Left renal pelvis (tissue), 4 donors: ENCODE measurements around the gene NKIRAS1. TPM values are rescaled to one million over a fixed set of nuclear protein-coding genes. Genes with fewer than 3 reads are reported as not detected.

Experiments used
- DNase-seq, 4 donors: peaks; one replicate each; pipeline ENCODE4 v3.0.0-alpha.2; 2013; ENCODE audit warnings: low read depth in 4 of 4, low spot score in 3 of 4
- polyA plus RNA-seq, 4 donors: library from polyadenylated mRNA; unstranded; fragments of 120-200 nt; gene quantifications; one replicate each; pipeline ENCODE4 v1.2.1, GENCODE V29; 2013; ENCODE audit not compliant: insufficient read length in 4 of 4

The NKIRAS1 gene
- 10 to 100 TPM; 13.6 to 17.3 (median 16.8) TPM for polyA plus RNA-seq

- DNase-seq: peak; percentile 93 to 95 (median 95)
Measured at GRCh38 chr3:23916886-23917678, at the start of gene NKIRAS1, which contains the start of gene RPL15. Gene NKIRAS1 (minus strand): TSS chr3:23916990. CDS start chr3:23910904, 6,086 bp downstream. Gene RPL15 (plus strand): TSS chr3:23917132. CDS start chr3:23917860, 728 bp downstream.

- DNase-seq: no peak
Measured at GRCh38 chr3:23966328-23966727, 49.5 kb upstream of the NKIRAS1 start.

- no peak for DNase-seq
Measured at GRCh38 chr3:23964537-23965235, 47.9 kb upstream of the NKIRAS1 start.

GRCh38 chr3:23961913-23962312 is 45.1 kb upstream of the NKIRAS1 start:
- no peak for DNase-seq

- no peak for DNase-seq
Measured at GRCh38 chr3:23961066-23961465, 44.3 kb upstream of the NKIRAS1 start.

GRCh38 chr3:23960649-23961048 is 43.9 kb upstream of the NKIRAS1 start:
- no peak for DNase-seq

GRCh38 chr3:23959135-23959900 is 42.5 kb upstream of the NKIRAS1 start:
- no peak for DNase-seq

GRCh38 chr3:23956701-23957100 is 39.9 kb upstream of the NKIRAS1 start:
- DNase-seq: no peak

GRCh38 chr3:23954144-23954543 is 37.4 kb upstream of the NKIRAS1 start:
- DNase-seq: no peak

GRCh38 chr3:23953523-23953922 is 36.7 kb upstream of the NKIRAS1 start:
- no peak for DNase-seq

- no peak for DNase-seq
Measured at GRCh38 chr3:23952646-23953045, 35.9 kb upstream of the NKIRAS1 start.

GRCh38 chr3:23950293-23950692 is 33.5 kb upstream of the NKIRAS1 start:
- DNase-seq: no peak

- no peak for DNase-seq
Measured at GRCh38 chr3:23949784-23950183, 33.0 kb upstream of the NKIRAS1 start.

GRCh38 chr3:23948761-23949160 is 32.0 kb upstream of the NKIRAS1 start:
- DNase-seq: no peak

- DNase-seq: peak; percentile 88 to 93 (median 92)
Measured at GRCh38 chr3:23945913-23946687, 29.3 kb upstream of the NKIRAS1 start.

GRCh38 chr3:23945663-23945912 is 28.8 kb upstream of the NKIRAS1 start:
- DNase-seq: no peak

- peak in 2 of 4 donors; percentile 56 to 67 for DNase-seq
Measured at GRCh38 chr3:23944861-23945662, 28.3 kb upstream of the NKIRAS1 start, which contains the start of gene NR1D2. Gene NR1D2 (plus strand): TSS chr3:23945286. CDS start chr3:23945579, 293 bp downstream.

- no peak for DNase-seq
Measured at GRCh38 chr3:23944007-23944783, 27.4 kb upstream of the NKIRAS1 start.

GRCh38 chr3:23942546-23942945 is 25.8 kb upstream of the NKIRAS1 start:
- DNase-seq: no peak
